ENCODE measurements around the gene ANKRD7. TPM values are rescaled to one million over a fixed set of nuclear protein-coding genes. Genes with fewer than 3 reads are reported as not detected.

Gene ANKRD7, protein sequence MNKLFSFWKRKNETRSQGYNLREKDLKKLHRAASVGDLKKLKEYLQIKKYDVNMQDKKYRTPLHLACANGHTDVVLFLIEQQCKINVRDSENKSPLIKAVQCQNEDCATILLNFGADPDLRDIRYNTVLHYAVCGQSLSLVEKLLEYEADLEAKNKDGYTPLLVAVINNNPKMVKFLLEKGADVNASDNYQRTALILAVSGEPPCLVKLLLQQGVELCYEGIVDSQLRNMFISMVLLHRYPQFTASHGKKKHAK
- not detected for polyA plus RNA-seq (2013, experiment 1 of 2)
- not detected for polyA plus RNA-seq (2013, experiment 2 of 2)

DNA sequence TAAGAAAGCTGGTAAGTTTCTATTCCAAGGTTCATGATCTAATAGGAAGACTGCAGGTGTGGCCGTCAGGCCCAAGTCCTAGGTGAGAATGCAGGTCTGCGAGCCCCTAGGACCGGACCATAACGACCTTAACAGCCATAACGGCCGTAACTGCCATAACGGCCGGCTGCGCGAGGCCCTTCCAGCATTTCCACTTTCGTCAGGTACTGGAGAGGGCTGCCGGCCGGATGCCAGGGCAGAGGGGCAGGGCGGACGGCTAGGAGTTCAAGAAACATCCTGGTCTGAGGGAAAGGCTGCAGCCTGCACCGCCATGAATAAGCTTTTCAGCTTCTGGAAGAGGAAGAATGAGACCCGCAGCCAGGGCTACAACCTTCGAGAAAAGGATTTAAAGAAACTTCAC is at the start of gene ANKRD7:
Gene ANKRD7, plus strand, starts transcription at position 184 of the 400 bp plus-strand sequence. Its CDS starts 127 bp downstream, at position 311.
- no peaks in the 10 kb centered on the region for H3K9me3 ChIP-seq (ENCODE audit: control insufficient read depth, low read length)
- H2BK120ac ChIP-seq (ENCODE audit: low read depth, low read length), result no peak within 1 kb of the TSS
- H3K23ac ChIP-seq (ENCODE audit: low read length in 2 of 2), result no peak within 1 kb of the TSS
- no peak within 1 kb of the TSS for H3K14ac ChIP-seq (ENCODE audit: low read length in 2 of 2)
- no peak within 1 kb of the TSS for H2BK5ac ChIP-seq (ENCODE audit: low read depth, low read length, poor library complexity, severe bottlenecking)
- H2BK12ac ChIP-seq (ENCODE audit: low read length in 2 of 2), result no peak within 1 kb of the TSS
- H3K18ac ChIP-seq (ENCODE audit: low read depth in 1 of 2, low read length in 2 of 2), result no peak within 1 kb of the TSS
- H3K79me1 ChIP-seq (replicated peaks; ENCODE audit: low read length, poor library complexity, severe bottlenecking), result no peaks in the 10 kb centered on the region
- H3K4ac ChIP-seq (ENCODE audit: low read depth in 1 of 2, low read length in 2 of 2), result no peak within 1 kb of the TSS
- 96% methylated on average over 18 of the region's 18 CpGs for WGBS
- no peaks in the 10 kb centered on the region for H3K4me1 ChIP-seq (ENCODE audit: control insufficient read depth, insufficient read depth, low read depth, low read length)
- no peaks in the 10 kb centered on the region for H3K27me3 ChIP-seq (ENCODE audit: control insufficient read depth in 1 of 2, insufficient read depth in 1 of 2, low read length in 2 of 2)
- no peak for DNase-seq
- no peak within 1 kb of the TSS for H2AFZ ChIP-seq (ENCODE audit: low read depth, low read length)
- H3K9ac ChIP-seq (ENCODE audit: low read length), result no peak within 1 kb of the TSS
- H3K4me3 ChIP-seq (ENCODE audit: insufficient read depth in 1 of 2, low read depth in 1 of 2, low read length in 2 of 2), result no peak within 1 kb of the TSS
- H3K4me2 ChIP-seq (ENCODE audit: low read length, poor library complexity, severe bottlenecking), result no peak within 1 kb of the TSS
- H2BK15ac ChIP-seq (ENCODE audit: low read depth, poor library complexity, severe bottlenecking), result no peak within 1 kb of the TSS
- H3K27ac ChIP-seq (ENCODE audit: low read length, poor library complexity, severe bottlenecking), result no peak within 1 kb of the TSS
- H4K91ac ChIP-seq (ENCODE audit: low read length), result no peak within 1 kb of the TSS
- H4K8ac ChIP-seq (ENCODE audit: low read length), result no peak within 1 kb of the TSS
- no peaks in the 10 kb centered on the region for H3K36me3 ChIP-seq (ENCODE audit: control insufficient read depth in 1 of 2, insufficient read depth in 2 of 2, low read depth in 1 of 2, low read length in 2 of 2)
- H2AK5ac ChIP-seq (ENCODE audit: low read length, severe bottlenecking), result no peak within 1 kb of the TSS

DNA sequence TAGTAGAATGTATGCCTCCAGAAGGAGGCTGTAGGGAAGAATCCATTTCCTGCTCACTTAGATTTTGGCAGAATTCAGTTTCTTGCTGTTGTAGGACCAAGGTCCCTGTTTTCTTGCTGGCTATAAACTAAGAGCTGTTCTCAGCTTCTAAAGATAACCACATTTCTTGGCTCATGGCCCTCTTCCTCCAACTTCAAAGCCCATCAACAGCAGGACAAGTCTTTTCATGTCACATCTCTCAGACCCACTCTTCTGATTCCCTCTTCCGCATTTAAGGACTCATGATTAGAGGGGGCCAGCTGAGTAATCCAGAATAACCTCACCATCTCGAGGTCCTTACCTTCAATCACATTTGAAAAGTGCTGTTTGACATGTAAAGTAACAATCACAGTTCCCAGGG is 48.8 kb upstream of the ANKRD7 start:
- 100% methylated on average over 1 of the region's 2 CpGs for WGBS
- H4K8ac ChIP-seq (ENCODE audit: low read length), result no peak overlapping the region
- no peak overlapping the region for H3K14ac ChIP-seq (ENCODE audit: low read length in 2 of 2)

DNA sequence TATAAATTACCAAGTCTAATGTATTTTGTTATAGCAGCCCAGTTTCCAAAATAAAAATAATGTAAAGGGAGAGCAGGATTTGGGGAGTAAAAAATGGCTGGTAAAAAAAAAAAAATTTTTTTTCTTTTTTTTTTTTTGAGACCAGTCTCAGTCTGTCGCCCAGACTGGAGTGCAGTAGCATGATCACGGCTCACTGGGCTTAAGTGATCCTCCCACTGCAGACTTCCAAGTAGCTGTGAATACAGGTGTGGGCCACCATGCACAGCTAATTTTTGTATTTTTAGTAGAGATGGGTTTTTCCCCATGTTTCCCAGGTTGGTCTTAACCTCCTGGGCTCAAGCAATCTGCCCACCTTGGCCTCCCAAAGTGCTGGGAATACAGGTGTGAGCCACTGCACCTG is 45.3 kb upstream of the ANKRD7 start:
- Histone ChIP-seq H3K14ac (ENCODE audit: low read length in 2 of 2) (no peak overlapping the region), H3K4me3 (ENCODE audit: insufficient read depth in 1 of 2, low read depth in 1 of 2, low read length in 2 of 2) (no peak overlapping the region), H3K23ac (ENCODE audit: low read length in 2 of 2) (no peak overlapping the region), H3K79me1 (replicated peaks; ENCODE audit: low read length, poor library complexity, severe bottlenecking) (peaks cover 5% of the 10 kb centered on the region), H2BK12ac (ENCODE audit: low read length in 2 of 2) (no peak overlapping the region), H2BK15ac (ENCODE audit: low read depth, poor library complexity, severe bottlenecking) (no peak overlapping the region), H2AK5ac (ENCODE audit: low read length, severe bottlenecking) (no peak overlapping the region), H3K4me1 (ENCODE audit: control insufficient read depth, insufficient read depth, low read depth, low read length) (no peaks in the 10 kb centered on the region), H2AFZ (ENCODE audit: low read depth, low read length) (no peak overlapping the region), H4K8ac (ENCODE audit: low read length) (no peak overlapping the region), H3K27ac (ENCODE audit: low read length, poor library complexity, severe bottlenecking) (no peak overlapping the region), H2BK5ac (ENCODE audit: low read depth, low read length, poor library complexity, severe bottlenecking) (no peak overlapping the region), H3K27me3 (ENCODE audit: control insufficient read depth in 1 of 2, insufficient read depth in 1 of 2, low read length in 2 of 2) (no peaks in the 10 kb centered on the region), H3K4ac (ENCODE audit: low read depth in 1 of 2, low read length in 2 of 2) (no peak overlapping the region), H2BK120ac (ENCODE audit: low read depth, low read length) (no peak overlapping the region), H3K9me3 (ENCODE audit: control insufficient read depth, low read length) (no peaks in the 10 kb centered on the region), H3K4me2 (ENCODE audit: low read length, poor library complexity, severe bottlenecking) (no peak overlapping the region), H3K9ac (ENCODE audit: low read length) (no peak overlapping the region), H3K36me3 (ENCODE audit: control insufficient read depth in 1 of 2, insufficient read depth in 2 of 2, low read depth in 1 of 2, low read length in 2 of 2) (no peaks in the 10 kb centered on the region), H4K91ac (ENCODE audit: low read length) (no peak overlapping the region), H3K18ac (ENCODE audit: low read depth in 1 of 2, low read length in 2 of 2) (no peak overlapping the region)
- 90% methylated on average over 2 of the region's 2 CpGs for WGBS
- DNase-seq, result no peak

More for the DNA sequence above, 48.8 kb upstream of the ANKRD7 start:
- Histone ChIP-seq H2BK120ac (ENCODE audit: low read depth, low read length) (no peak overlapping the region), H2BK5ac (ENCODE audit: low read depth, low read length, poor library complexity, severe bottlenecking) (no peak overlapping the region), H3K27me3 (ENCODE audit: control insufficient read depth in 1 of 2, insufficient read depth in 1 of 2, low read length in 2 of 2) (no peaks in the 10 kb centered on the region), H2AFZ (ENCODE audit: low read depth, low read length) (no peak overlapping the region), H3K9ac (ENCODE audit: low read length) (no peak overlapping the region), H3K9me3 (ENCODE audit: control insufficient read depth, low read length) (no peaks in the 10 kb centered on the region), H2AK5ac (ENCODE audit: low read length, severe bottlenecking) (no peak overlapping the region), H3K4ac (ENCODE audit: low read depth in 1 of 2, low read length in 2 of 2) (no peak overlapping the region), H3K27ac (ENCODE audit: low read length, poor library complexity, severe bottlenecking) (no peak overlapping the region), H3K4me1 (ENCODE audit: control insufficient read depth, insufficient read depth, low read depth, low read length) (no peaks in the 10 kb centered on the region), H3K23ac (ENCODE audit: low read length in 2 of 2) (no peak overlapping the region), H4K91ac (ENCODE audit: low read length) (no peak overlapping the region), H3K36me3 (ENCODE audit: control insufficient read depth in 1 of 2, insufficient read depth in 2 of 2, low read depth in 1 of 2, low read length in 2 of 2) (no peaks in the 10 kb centered on the region), H2BK15ac (ENCODE audit: low read depth, poor library complexity, severe bottlenecking) (no peak overlapping the region), H3K79me1 (replicated peaks; ENCODE audit: low read length, poor library complexity, severe bottlenecking) (no peaks in the 10 kb centered on the region), H2BK12ac (ENCODE audit: low read length in 2 of 2) (no peak overlapping the region), H3K4me2 (ENCODE audit: low read length, poor library complexity, severe bottlenecking) (no peak overlapping the region), H3K4me3 (ENCODE audit: insufficient read depth in 1 of 2, low read depth in 1 of 2, low read length in 2 of 2) (no peak overlapping the region), H3K18ac (ENCODE audit: low read depth in 1 of 2, low read length in 2 of 2) (no peak overlapping the region)
- no peak for DNase-seq

DNA sequence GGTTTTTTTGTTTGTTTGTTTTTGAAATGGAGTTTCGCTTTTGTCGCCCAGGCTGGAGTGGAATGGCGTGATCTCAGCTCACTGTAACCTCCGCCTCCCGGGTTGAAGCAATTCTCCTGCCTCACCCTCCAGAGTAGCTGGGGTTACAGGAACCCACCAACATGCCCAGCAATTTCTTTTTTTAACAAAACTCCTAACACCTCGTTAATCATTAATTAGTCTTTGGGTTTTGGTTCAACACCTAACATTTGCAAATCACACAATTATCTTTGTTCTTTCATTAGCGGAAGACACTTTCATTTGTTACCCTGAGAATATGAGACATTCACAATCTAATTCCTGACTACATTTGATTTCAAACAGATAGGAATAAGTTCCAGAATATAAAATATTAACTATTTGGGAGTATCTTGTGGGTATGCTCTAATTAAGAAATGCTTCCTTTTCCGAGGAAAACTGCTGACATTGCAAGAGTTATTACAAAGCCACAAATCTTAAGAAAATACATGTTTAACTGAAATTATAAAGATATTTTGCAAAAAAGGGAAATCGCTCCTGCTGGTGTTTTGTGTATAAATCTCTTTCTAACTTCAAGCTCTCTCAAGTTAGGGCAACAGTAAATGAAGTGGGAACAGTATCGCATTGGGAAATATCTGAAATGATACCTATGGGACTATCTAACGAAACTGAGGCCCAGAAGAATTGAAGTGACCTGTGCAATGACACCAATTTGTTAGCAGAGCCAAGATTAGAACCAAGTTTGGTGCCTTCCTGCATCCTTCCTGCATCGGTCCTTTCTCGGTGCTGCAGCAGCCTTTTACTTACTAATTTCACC is 41.7 kb upstream of the ANKRD7 start:
- Histone ChIP-seq H2AK5ac (ENCODE audit: low read length, severe bottlenecking) (peak overlapping the region; percentile 29), H3K9me3 (ENCODE audit: control insufficient read depth, low read length) (no peaks in the 10 kb centered on the region), H3K27ac (ENCODE audit: low read length, poor library complexity, severe bottlenecking) (no peak overlapping the region), H4K91ac (ENCODE audit: low read length) (no peak overlapping the region), H3K4ac (ENCODE audit: low read depth in 1 of 2, low read length in 2 of 2) (peak overlapping the region; percentile 88 to 97), H3K23ac (ENCODE audit: low read length in 2 of 2) (no peak overlapping the region), H3K4me3 (ENCODE audit: insufficient read depth in 1 of 2, low read depth in 1 of 2, low read length in 2 of 2) (peak overlapping the region; percentile 37 to 94), H2BK15ac (ENCODE audit: low read depth, poor library complexity, severe bottlenecking) (no peak overlapping the region), H3K36me3 (ENCODE audit: control insufficient read depth in 1 of 2, insufficient read depth in 2 of 2, low read depth in 1 of 2, low read length in 2 of 2) (peaks cover 0 to 7% of the 10 kb centered on the region in 2 experiments), H3K9ac (ENCODE audit: low read length) (peak overlapping the region; percentile 99), H3K4me2 (ENCODE audit: low read length, poor library complexity, severe bottlenecking) (peak overlapping the region; percentile 70), H3K14ac (ENCODE audit: low read length in 2 of 2) (no peak overlapping the region), H4K8ac (ENCODE audit: low read length) (peak overlapping the region; percentile 95), H3K18ac (ENCODE audit: low read depth in 1 of 2, low read length in 2 of 2) (peak overlapping the region in 1 of 2 experiments; percentile 73), H2BK12ac (ENCODE audit: low read length in 2 of 2) (no peak overlapping the region), H3K27me3 (ENCODE audit: control insufficient read depth in 1 of 2, insufficient read depth in 1 of 2, low read length in 2 of 2) (no peaks in the 10 kb centered on the region), H2BK120ac (ENCODE audit: low read depth, low read length) (no peak overlapping the region), H3K79me1 (replicated peaks; ENCODE audit: low read length, poor library complexity, severe bottlenecking) (peaks cover 6% of the 10 kb centered on the region), H3K4me1 (ENCODE audit: control insufficient read depth, insufficient read depth, low read depth, low read length) (peaks cover 3% of the 10 kb centered on the region), H2AFZ (ENCODE audit: low read depth, low read length) (no peak overlapping the region), H2BK5ac (ENCODE audit: low read depth, low read length, poor library complexity, severe bottlenecking) (no peak overlapping the region)
- WGBS, result 82% methylated on average over 11 of the region's 13 CpGs
- peak; percentile 6 for DNase-seq
